GM23338 (cell line): ENCODE data around the gene HELZ.

Experiments
- POLR2AphosphoS5 ChIP-seq: IDR thresholded peaks from 2 replicates; pipeline ENCODE4 v1.6.1; 2016; ENCODE audit warnings: antibody characterized with exemption, low read depth
- TF ChIP-seq, protein P1 (sequence below): IDR thresholded peaks from one replicate; pipeline ENCODE4 v1.6.1; 2018; ENCODE audit warnings: antibody characterized with exemption; ENCODE audit not compliant: unreplicated experiment

DNA sequence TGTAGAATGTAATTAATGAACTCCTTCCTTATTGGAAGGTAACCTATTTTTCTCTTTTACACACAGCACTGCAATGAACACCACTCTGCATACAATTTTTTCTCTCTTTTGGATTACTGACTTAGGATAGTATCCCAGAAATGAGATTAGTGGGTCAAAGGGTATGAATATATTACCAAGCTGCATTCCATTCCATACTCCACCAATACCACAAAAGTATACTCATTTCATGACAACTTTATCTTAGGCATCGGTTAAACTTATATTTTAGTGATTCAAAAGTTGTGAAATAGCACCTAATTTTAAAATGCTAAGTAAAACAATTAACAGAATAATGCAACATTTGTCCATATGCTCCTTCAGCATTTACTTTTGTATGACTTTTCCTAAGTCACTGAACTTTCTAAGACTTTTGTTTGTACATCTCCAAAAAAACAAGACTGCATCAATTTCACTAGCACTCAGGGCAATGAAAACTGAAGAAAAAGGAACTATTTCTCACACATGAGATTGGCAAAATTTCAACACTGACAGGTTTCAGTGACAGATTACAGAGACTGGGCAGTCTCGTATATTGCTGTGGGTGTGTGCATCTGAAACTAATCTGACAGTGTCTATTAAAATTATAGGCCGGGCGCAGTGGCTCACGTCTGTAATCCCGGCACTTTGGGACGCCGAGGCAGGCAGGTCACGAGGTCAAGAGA is 32.1 kb downstream of the HELZ start:
- TF ChIP-seq POLR2AphosphoS5, result no peak
- TF ChIP-seq, protein P1, sequence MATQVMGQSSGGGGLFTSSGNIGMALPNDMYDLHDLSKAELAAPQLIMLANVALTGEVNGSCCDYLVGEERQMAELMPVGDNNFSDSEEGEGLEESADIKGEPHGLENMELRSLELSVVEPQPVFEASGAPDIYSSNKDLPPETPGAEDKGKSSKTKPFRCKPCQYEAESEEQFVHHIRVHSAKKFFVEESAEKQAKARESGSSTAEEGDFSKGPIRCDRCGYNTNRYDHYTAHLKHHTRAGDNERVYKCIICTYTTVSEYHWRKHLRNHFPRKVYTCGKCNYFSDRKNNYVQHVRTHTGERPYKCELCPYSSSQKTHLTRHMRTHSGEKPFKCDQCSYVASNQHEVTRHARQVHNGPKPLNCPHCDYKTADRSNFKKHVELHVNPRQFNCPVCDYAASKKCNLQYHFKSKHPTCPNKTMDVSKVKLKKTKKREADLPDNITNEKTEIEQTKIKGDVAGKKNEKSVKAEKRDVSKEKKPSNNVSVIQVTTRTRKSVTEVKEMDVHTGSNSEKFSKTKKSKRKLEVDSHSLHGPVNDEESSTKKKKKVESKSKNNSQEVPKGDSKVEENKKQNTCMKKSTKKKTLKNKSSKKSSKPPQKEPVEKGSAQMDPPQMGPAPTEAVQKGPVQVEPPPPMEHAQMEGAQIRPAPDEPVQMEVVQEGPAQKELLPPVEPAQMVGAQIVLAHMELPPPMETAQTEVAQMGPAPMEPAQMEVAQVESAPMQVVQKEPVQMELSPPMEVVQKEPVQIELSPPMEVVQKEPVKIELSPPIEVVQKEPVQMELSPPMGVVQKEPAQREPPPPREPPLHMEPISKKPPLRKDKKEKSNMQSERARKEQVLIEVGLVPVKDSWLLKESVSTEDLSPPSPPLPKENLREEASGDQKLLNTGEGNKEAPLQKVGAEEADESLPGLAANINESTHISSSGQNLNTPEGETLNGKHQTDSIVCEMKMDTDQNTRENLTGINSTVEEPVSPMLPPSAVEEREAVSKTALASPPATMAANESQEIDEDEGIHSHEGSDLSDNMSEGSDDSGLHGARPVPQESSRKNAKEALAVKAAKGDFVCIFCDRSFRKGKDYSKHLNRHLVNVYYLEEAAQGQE, result no peak
